Testis (tissue), 3 donors: Measurements from ENCODE around the gene NPIPB6. TPM values are rescaled to one million over a fixed set of nuclear protein-coding genes. Genes with fewer than 3 reads are reported as not detected.

ENCODE experiments used
- DNase-seq: peaks from one replicate; pipeline ENCODE4 v3.0.0-alpha.2; 2019
- H3K27ac ChIP-seq, 2 donors: fragments of 200-600 bp; sonication (generic); one replicate each; pipeline ENCODE4 v1.5.1; 2019
- H3K27me3 ChIP-seq: fragments of 200-600 bp; sonication (generic); one replicate; pipeline ENCODE4 v1.5.1; 2019
- H3K36me3 ChIP-seq: fragments of 200-600 bp; sonication (generic); one replicate; pipeline ENCODE4 v1.5.1; 2017; ENCODE audit warnings: low read depth; ENCODE audit errors: missing control alignments
- H3K4me1 ChIP-seq: fragments of 200-600 bp; sonication (generic); one replicate; pipeline ENCODE4 v1.5.1; 2019
- H3K4me3 ChIP-seq, 2 donors: fragments of 200-600 bp; sonication (generic); one replicate each; pipeline ENCODE4 v1.5.1; 2017 to 2019
- H3K9me3 ChIP-seq: fragments of 200-600 bp; sonication (generic); one replicate; pipeline ENCODE4 v1.5.1; 2017
- CTCF ChIP-seq, 3 experiments: fragments of 450-650 bp in 2 of 3; fragments of 200-600 bp in 1 of 3; sonication (generic) in 1 of 3; IDR thresholded peaks; one replicate each; pipeline ENCODE4 v1.5.1; 2016 to 2019; ENCODE audit warnings: antibody characterized with exemption in 3 of 3, mild to moderate bottlenecking in 2 of 3, moderate library complexity in 1 of 3
- POLR2A ChIP-seq: fragments of 450-650 bp; IDR thresholded peaks from one replicate; pipeline ENCODE4 v1.6.1; 2017; ENCODE audit warnings: antibody characterized with exemption, mild to moderate bottlenecking, moderate library complexity
- WGBS, 2 donors: methylation state at CpG; one replicate each; pipeline ENCODE4 v1.1.5; 2018; 5-methylcytosine and 5-hydroxymethylcytosine counted together
- intact Hi-C: fragments of 100-400 bp; cut with DNase I; formaldehyde crosslinking; loops from one replicate; pipeline ENCODE4 v1.15.1; 2023; ENCODE audit warnings: low total_unique reads
- polyA plus RNA-seq: library from polyadenylated mRNA; stranded (reverse); fragments of 350-450 nt; fragmentation: Illumina TruSeq; extraction: RNeasy Lipid Tissue Mini Kit (QIAGEN cat#74804); gene quantifications from one replicate; pipeline ENCODE4 v1.2.3, GENCODE V29; 2014; ENCODE audit warnings: low read depth, low replicate concordance; ENCODE audit not compliant: insufficient read depth
- total RNA-seq, 2 donors: library from RNA; depleted of rRNA; stranded (reverse); fragments of >200 nt; gene quantifications; one replicate each; pipeline ENCODE4 v1.2.3, GENCODE V29; 2016

Gene NPIPB6
- total and polyA plus RNA-seq, 3 donors from 2014 or later, result 16.7 to 47.5 (median 36.3) TPM

GRCh38 chr16:28297308-28297707 lies 66.0 kb downstream of the NPIPB6 start:
- intact Hi-C loops, result no loop called here
- no peaks in the 10 kb centered on the region for H3K9me3 ChIP-seq
- no peak for TF ChIP-seq CTCF (IDR thresholded peaks at IDR 0.05)
- TF ChIP-seq POLR2A, result no peak
- no peaks in the 10 kb centered on the region for H3K36me3 ChIP-seq
- H3K4me1 ChIP-seq, result peaks cover 9% of the 10 kb centered on the region
- no peaks in the 10 kb centered on the region for H3K27me3 ChIP-seq
- H3K27ac ChIP-seq, result no peak overlapping the region
- no peak for DNase-seq
- no peak overlapping the region for H3K4me3 ChIP-seq
- 44 to 63% methylated on average over 2 of the region's 2 CpGs for WGBS, 2 donors

- intact Hi-C loops, result no loop called here
- H3K9me3 ChIP-seq, result no peaks in the 10 kb centered on the region
- TF ChIP-seq CTCF (IDR thresholded peaks at IDR 0.05) (no peak), POLR2A (no peak)
- DNase-seq, result no peak
- no peaks in the 10 kb centered on the region for H3K36me3 ChIP-seq
- 85 to 91% methylated on average over 11 of the region's 11 CpGs for WGBS, 2 donors
- no peaks in the 10 kb centered on the region for H3K27me3 ChIP-seq
- H3K4me1 ChIP-seq, result peaks cover 12% of the 10 kb centered on the region
- no peak overlapping the region for H3K4me3 ChIP-seq
- H3K27ac ChIP-seq, result no peak overlapping the region
Measured at GRCh38 chr16:28295276-28295675, 68.0 kb downstream of the NPIPB6 start.

- Histone ChIP-seq H3K4me3 (no peak overlapping the region), H3K27me3 (no peaks in the 10 kb centered on the region), H3K9me3 (no peaks in the 10 kb centered on the region), H3K27ac (no peak overlapping the region), H3K4me1 (peaks cover 12% of the 10 kb centered on the region), H3K36me3 (no peaks in the 10 kb centered on the region)
- 74 to 80% methylated on average over 4 to 6 of the region's 6 CpGs for WGBS, 2 donors
- TF ChIP-seq POLR2A (no peak), CTCF (IDR thresholded peaks at IDR 0.05) (no peak)
- no peak for DNase-seq
- intact Hi-C loops, result no loop called here
Measured at GRCh38 chr16:28294201-28294600, 69.1 kb downstream of the NPIPB6 start.

- TF ChIP-seq POLR2A, result no peak
- no peak for TF ChIP-seq CTCF (IDR thresholded peaks at IDR 0.05)
- H3K36me3 ChIP-seq, result no peaks in the 10 kb centered on the region
- peaks cover 12% of the 10 kb centered on the region for H3K4me1 ChIP-seq
- no peak overlapping the region for H3K27ac ChIP-seq
- no peaks in the 10 kb centered on the region for H3K27me3 ChIP-seq
- no peak for DNase-seq
- intact Hi-C loops, result no loop called here
- peak overlapping the region in 1 of 2 donors; percentile 49 for H3K4me3 ChIP-seq
- no peaks in the 10 kb centered on the region for H3K9me3 ChIP-seq
- 10 to 32% methylated on average over 2 to 10 of the region's 10 CpGs for WGBS, 2 donors
Measured at GRCh38 chr16:28293601-28293960, 69.7 kb downstream of the NPIPB6 start.

- Histone ChIP-seq H3K9me3 (no peaks in the 10 kb centered on the region), H3K4me3 (peak overlapping the region; percentile 47 to 49), H3K4me1 (peaks cover 12% of the 10 kb centered on the region), H3K27me3 (no peaks in the 10 kb centered on the region), H3K36me3 (no peaks in the 10 kb centered on the region), H3K27ac (no peak overlapping the region)
- no peak for DNase-seq
- intact Hi-C loops, result no loop called here
- TF ChIP-seq POLR2A (no peak), CTCF (IDR thresholded peaks at IDR 0.05) (no peak)
- 0 to 2% methylated on average over 1 to 40 of the region's 60 CpGs for WGBS, 2 donors
Measured at GRCh38 chr16:28292731-28293600, 70.3 kb downstream of the NPIPB6 start.
